ENCODE data around the gene PI16. TPM values are rescaled to one million over a fixed set of nuclear protein-coding genes. Genes with fewer than 3 reads are reported as not detected.
A peak's percentile ranks its signal among the peaks of the same experiment; 100 is the strongest.
"Not testable (repeated sequence)": the region's sequence is repeated elsewhere in the genome, so short reads cannot be mapped to it uniquely, and the experiment has no call there.

Gene PI16
- total RNA-seq, 1 donor from 2014 or later = 33.5 TPM

DNA sequence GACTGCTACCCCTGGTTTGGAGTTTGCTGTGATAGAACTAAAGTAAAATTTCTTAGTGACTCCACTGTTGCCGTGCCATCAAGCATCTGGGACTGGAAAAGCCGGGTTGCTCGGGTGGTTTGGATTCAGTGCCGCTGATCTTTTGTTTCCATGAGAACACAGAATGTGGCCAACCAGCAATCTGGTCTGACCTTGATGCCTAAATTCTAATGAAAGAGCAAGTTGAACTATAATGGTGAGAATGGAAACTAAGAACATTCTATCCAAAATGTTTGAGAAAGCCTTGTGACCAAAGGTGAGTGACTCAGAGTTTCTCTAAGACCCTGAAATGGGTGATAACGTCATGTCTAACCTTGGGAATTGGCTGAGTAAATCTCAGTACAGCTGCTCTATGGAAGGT lies 9.9 kb upstream of the PI16 start:
- H3K27me3 ChIP-seq = no peaks in the 10 kb centered on the region
- TF ChIP-seq, protein P1, sequence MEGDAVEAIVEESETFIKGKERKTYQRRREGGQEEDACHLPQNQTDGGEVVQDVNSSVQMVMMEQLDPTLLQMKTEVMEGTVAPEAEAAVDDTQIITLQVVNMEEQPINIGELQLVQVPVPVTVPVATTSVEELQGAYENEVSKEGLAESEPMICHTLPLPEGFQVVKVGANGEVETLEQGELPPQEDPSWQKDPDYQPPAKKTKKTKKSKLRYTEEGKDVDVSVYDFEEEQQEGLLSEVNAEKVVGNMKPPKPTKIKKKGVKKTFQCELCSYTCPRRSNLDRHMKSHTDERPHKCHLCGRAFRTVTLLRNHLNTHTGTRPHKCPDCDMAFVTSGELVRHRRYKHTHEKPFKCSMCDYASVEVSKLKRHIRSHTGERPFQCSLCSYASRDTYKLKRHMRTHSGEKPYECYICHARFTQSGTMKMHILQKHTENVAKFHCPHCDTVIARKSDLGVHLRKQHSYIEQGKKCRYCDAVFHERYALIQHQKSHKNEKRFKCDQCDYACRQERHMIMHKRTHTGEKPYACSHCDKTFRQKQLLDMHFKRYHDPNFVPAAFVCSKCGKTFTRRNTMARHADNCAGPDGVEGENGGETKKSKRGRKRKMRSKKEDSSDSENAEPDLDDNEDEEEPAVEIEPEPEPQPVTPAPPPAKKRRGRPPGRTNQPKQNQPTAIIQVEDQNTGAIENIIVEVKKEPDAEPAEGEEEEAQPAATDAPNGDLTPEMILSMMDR (IDR thresholded peaks at IDR 0.05) = no peak
- no peak overlapping the region for H3K27ac ChIP-seq
- no peak overlapping the region for H3K4me3 ChIP-seq
- DNase-seq (ENCODE audit: low spot score in 2 of 2) = no peak
- no peaks in the 10 kb centered on the region for H3K36me3 ChIP-seq
- intact Hi-C loops (cut with DNase I) = no loop called here
- no peaks in the 10 kb centered on the region for H3K9me3 ChIP-seq
- no peaks in the 10 kb centered on the region for H3K4me1 ChIP-seq

DNA sequence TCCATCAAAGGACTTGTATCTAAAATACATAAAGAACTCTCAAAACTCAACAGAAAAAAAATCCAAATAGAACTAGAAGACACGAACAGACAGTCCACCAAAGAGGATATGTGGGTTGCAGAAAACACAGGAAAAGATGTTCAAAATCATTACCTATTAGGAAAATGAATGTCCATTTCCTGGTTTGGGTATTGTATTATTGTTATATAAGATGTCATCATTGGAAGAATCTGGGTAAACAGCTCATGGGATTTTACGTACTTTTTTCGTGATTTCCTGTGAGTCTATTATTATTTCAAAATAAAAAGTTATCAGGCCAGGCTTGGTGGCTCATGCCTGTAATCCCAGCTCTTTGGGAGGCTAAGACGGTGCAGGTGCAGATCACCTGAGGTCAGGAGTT lies 9.2 kb upstream of the PI16 start:
- TF ChIP-seq, protein P1 (IDR thresholded peaks at IDR 0.05) = no peak
- Histone ChIP-seq H3K27me3 (no peaks in the 10 kb centered on the region), H3K4me3 (no peak overlapping the region), H3K9me3 (no peaks in the 10 kb centered on the region), H3K36me3 (no peaks in the 10 kb centered on the region), H3K27ac (no peak overlapping the region), H3K4me1 (no peaks in the 10 kb centered on the region)
- DNase-seq (ENCODE audit: low spot score in 2 of 2) = no peak
- intact Hi-C loops (cut with DNase I) = no loop called here

DNA sequence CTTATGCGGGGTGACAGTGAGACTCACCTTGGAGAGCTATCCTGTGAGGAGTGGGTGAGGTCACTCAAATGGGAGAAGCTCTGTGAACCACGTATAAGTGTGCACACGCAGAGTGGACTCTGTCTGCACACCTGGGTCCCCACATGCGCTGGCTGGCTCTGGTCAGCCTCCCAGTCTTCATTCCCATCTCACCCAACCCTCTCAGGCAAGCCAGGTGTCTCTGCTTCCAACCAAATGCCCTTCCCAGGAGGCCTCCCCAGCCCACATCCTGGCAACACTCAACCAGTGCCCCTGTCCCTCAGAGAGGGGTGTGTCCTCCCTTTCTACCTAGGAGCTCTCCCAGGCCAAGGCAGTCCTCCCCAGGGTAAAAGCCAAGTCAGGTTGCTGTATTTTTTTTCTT lies 8.0 kb upstream of the PI16 start:
- DNase-seq (ENCODE audit: low spot score in 2 of 2) = peak in 1 of 2 donors; percentile 39
- Histone ChIP-seq H3K9me3 (no peaks in the 10 kb centered on the region), H3K4me3 (no peak overlapping the region), H3K27ac (no peak overlapping the region), H3K36me3 (no peaks in the 10 kb centered on the region), H3K4me1 (no peaks in the 10 kb centered on the region), H3K27me3 (no peaks in the 10 kb centered on the region)
- intact Hi-C loops (cut with DNase I) = no loop called here
- TF ChIP-seq, protein P1 (IDR thresholded peaks at IDR 0.05) = no peak

DNA sequence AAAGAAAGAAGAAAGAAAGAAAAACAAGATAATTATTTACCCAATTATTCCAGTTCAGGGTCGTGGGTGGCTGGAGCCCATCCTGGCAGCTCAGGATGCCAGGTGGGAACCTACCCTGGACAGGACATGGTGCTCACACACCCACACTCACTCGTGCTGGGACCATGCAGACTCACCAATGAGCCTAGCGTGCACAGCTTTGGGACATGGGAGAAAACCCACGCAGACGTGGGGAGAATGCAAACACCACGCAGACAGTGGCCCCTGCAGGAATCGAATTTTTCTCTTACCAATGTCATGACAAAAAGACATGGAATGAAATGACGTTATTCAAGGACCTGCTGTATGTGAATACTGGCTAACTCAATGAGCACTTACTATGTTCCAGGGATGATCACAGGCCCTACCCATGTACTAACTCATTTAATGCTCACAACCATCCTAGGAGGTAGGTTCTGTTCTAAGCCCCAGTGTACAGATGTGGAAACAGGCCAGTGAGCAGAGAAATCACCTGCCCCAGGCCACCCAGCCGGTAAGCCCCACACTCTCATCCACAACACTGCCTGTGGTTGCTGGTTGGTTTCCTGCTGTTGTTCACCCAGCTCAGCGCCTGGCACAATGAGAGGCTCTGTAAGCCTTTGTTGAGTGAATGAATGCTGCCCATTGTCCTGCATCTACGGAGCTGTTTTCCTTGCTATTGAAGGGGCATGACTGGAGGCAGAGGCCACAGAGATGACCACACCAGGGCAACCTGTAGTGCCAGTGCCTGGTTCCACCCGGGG lies 6.8 kb upstream of the PI16 start:
- TF ChIP-seq, protein P1 (IDR thresholded peaks at IDR 0.05) = no peak
- DNase-seq (ENCODE audit: low spot score in 2 of 2) = peak in 1 of 2 donors; percentile 39
- no peaks in the 10 kb centered on the region for H3K27me3 ChIP-seq
- intact Hi-C loops (cut with DNase I) = no loop called here
- no peak overlapping the region for H3K4me3 ChIP-seq
- H3K9me3 ChIP-seq = no peaks in the 10 kb centered on the region
- no peaks in the 10 kb centered on the region for H3K36me3 ChIP-seq
- no peaks in the 10 kb centered on the region for H3K4me1 ChIP-seq
- no peak overlapping the region for H3K27ac ChIP-seq

DNA sequence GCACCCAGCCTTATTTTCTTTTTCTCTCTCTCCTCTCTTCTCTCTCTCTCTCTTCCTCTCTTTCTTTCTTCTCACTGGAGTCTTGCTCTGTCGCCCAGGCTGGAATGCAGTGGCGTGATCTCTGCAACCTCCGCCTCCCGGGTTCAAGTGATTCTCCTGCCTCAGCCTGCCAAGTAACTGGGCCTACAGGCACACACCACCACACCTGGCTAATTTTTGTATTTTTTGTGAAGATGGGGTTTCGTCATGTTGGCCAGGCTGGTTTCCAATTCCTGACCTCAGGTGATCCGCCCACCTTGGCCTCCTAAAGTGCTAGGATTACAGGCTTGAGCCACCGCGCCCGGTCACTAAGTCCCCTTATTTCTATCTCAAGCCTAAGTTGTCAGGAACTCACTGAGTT lies 5.5 kb upstream of the PI16 start:
- H3K4me3 ChIP-seq; H3K27me3 ChIP-seq; H3K9me3 ChIP-seq; DNase-seq (ENCODE audit: low spot score in 2 of 2); H3K27ac ChIP-seq; intact Hi-C loops (cut with DNase I); H3K4me1 ChIP-seq; H3K36me3 ChIP-seq: not testable (repeated sequence)

DNA sequence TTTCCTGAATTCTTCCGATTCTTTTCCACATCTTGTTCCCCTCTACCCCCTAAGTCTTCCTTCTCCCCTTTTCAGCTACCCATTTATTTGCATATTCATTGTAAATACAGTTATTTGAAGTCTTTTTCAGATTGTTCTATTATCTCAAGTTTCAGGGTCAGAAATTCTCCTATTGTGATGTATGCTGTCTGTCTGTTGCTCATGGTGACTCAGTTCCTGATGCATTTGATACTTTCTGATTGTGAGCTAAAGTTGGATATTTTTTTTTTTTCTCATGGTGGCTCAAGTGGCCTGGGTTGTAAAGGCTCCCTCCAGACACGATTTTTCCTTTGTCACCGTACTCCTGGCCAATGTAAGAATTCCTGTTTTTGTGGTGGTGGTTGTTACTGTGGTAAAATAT lies 4.9 kb upstream of the PI16 start:
- DNase-seq (ENCODE audit: low spot score in 2 of 2) = peak in 1 of 2 donors; percentile 7
- H3K4me3 ChIP-seq = no peak overlapping the region
- TF ChIP-seq, protein P1 (IDR thresholded peaks at IDR 0.05) = no peak
- H3K36me3 ChIP-seq = no peaks in the 10 kb centered on the region
- H3K27ac ChIP-seq = no peak overlapping the region
- no peaks in the 10 kb centered on the region for H3K4me1 ChIP-seq
- no peaks in the 10 kb centered on the region for H3K27me3 ChIP-seq
- H3K9me3 ChIP-seq = no peaks in the 10 kb centered on the region
- intact Hi-C loops (cut with DNase I) = no loop called here

Measured in ascending aorta (tissue), 2 donors.